ENCODE data around the gene S100A16. TPM values are rescaled to one million over a fixed set of nuclear protein-coding genes. Genes with fewer than 3 reads are reported as not detected.

The S100A16 gene
- total and polyA plus RNA-seq, 8 donors = 8.9 to 361 (median 120) TPM

GRCh38 chr1:153626477-153626903 lies 13.6 kb upstream of the S100A16 start:
- Histone ChIP-seq H3K4me3 (peak overlapping the region; percentile 41 to 59 (median 51)), H3K36me3 (peaks cover 0 to 24% (median 11%) of the 10 kb centered on the region in 4 donors), H3K4me1 (peaks cover 21 to 62% (median 39%) of the 10 kb centered on the region in 4 donors), H3K27ac (peak overlapping the region; percentile 76 to 90 (median 88)), H3K27me3 (no peaks in the 10 kb centered on the region), H3K9me3 (no peaks in the 10 kb centered on the region)
- no peak for TF ChIP-seq EP300 (IDR thresholded peaks at IDR 0.05)
- 46 to 68% (median 61%) methylated on average over 3 of the region's 3 CpGs for WGBS, 5 donors
- intact Hi-C loops (cut with DNase I; ENCODE audit: low total_unique reads) = no loop called here
- peak in 1 of 2 donors; percentile 7 for DNase-seq

DNA sequence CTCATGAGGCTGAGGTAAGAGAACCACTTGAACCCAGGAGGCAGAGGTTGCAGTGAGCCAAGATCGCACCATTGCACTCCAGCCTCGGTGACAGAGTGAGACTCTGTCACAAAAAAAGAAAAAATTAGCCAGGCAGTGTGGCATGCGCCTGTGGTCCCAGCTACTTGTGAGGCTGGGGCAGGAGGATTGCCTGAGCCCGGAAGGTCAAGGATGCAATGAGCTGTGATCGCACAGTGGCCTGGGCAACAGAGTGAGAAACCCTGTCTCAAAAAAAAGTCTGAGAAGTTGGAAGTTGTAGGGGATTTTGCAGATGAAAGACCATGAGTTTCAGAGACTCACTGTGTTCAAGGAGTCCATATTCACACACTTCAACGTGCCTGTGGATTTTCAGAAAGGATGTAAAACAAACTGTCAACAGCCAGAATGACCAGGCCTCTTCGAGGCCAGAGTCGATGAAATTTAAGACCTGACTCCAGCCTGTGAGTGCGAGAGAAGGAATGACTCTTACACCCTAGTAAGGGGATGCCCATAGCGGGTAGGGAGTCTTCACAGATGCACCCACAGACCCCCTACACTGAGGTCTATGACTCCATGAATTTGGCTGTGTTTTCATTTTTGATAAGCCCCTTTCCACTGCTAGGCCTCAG lies 12.2 kb upstream of the S100A16 start:
- TF ChIP-seq CTCF (IDR thresholded peaks at IDR 0.05) (no peak), POLR2A (IDR thresholded peaks at IDR 0.05) (no peak), EP300 (IDR thresholded peaks at IDR 0.05) (no peak), POLR2AphosphoS5 (IDR thresholded peaks at IDR 0.05) (no peak)
- H3K27ac ChIP-seq = peak overlapping the region in 2 of 5 donors; percentile 87 to 90
- H3K36me3 ChIP-seq = peaks cover 0 to 29% (median 13%) of the 10 kb centered on the region in 4 donors
- intact Hi-C loops (cut with DNase I; ENCODE audit: low total_unique reads) = no loop called here
- peak overlapping the region in 1 of 4 donors; percentile 54 for H3K4me3 ChIP-seq
- no peak for DNase-seq
- 81 to 95% (median 93%) methylated on average over 10 of the region's 10 CpGs for WGBS, 5 donors
- H3K4me1 ChIP-seq = peaks cover 21 to 58% (median 39%) of the 10 kb centered on the region in 4 donors
- no peaks in the 10 kb centered on the region for H3K27me3 ChIP-seq
- no peaks in the 10 kb centered on the region for H3K9me3 ChIP-seq

DNA sequence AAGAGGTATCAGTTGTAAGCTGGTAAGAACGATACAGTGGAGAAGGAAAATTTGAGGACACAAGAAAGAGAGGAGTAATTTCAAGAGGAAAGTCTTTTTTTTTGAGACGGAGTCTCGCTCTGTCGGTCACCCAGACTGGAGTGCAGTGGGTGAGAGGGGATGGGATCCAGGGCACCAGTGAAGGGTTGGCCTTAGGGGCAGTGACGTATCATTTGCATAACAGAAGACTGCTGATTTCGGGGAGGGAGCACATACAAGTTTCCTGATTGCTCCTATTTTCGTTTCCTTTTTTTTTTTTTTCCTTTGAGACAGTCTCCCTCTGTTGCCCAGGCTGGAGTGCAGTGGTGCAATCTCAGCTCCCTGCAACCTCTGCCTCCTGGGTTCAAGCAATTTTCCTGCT lies 10.2 kb upstream of the S100A16 start:
- WGBS, 5 donors = 80 to 89% (median 86%) methylated on average over 7 of the region's 7 CpGs
- DNase-seq = no peak
- no peaks in the 10 kb centered on the region for H3K9me3 ChIP-seq
- no peaks in the 10 kb centered on the region for H3K27me3 ChIP-seq
- peaks cover 21 to 52% (median 36%) of the 10 kb centered on the region in 4 donors for H3K4me1 ChIP-seq
- H3K27ac ChIP-seq = no peak overlapping the region
- peaks cover 0 to 41% (median 24%) of the 10 kb centered on the region in 4 donors for H3K36me3 ChIP-seq
- no peak overlapping the region for H3K4me3 ChIP-seq
- intact Hi-C loops (cut with DNase I; ENCODE audit: low total_unique reads) = no loop called here
- TF ChIP-seq EP300 (IDR thresholded peaks at IDR 0.05) = no peak
- no peak for TF ChIP-seq CTCF (IDR thresholded peaks at IDR 0.05)
- TF ChIP-seq POLR2A (IDR thresholded peaks at IDR 0.05) = no peak
- TF ChIP-seq POLR2AphosphoS5 (IDR thresholded peaks at IDR 0.05) = no peak

DNA sequence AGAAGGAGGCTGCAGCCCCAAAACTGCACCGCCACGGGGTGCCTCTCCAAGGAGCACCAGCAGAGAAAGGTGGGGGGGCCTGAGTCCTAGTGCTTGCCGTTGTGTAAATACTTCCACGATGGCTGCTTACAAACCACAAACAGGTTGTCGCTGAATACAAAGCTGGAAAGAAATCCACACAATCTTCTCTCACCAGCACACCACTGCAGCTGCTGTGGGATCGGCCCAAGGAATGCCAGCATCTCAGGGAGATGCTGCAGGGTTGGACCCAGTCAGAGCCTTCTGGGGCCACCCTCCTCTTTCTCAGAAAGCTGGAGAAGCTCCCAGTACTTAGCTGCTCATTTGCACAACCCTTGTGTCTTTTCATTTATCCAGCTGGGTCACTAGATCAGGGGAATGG lies 6.2 kb upstream of the S100A16 start:
- no peak overlapping the region for H3K4me3 ChIP-seq
- TF ChIP-seq EP300 (IDR thresholded peaks at IDR 0.05) (no peak), POLR2A (IDR thresholded peaks at IDR 0.05) (no peak), POLR2AphosphoS5 (IDR thresholded peaks at IDR 0.05) (no peak), CTCF (IDR thresholded peaks at IDR 0.05) (no peak)
- WGBS, 5 donors = 89 to 91% (median 90%) methylated on average over 6 of the region's 6 CpGs
- no peaks in the 10 kb centered on the region for H3K9me3 ChIP-seq
- H3K4me1 ChIP-seq = peaks cover 23 to 50% (median 37%) of the 10 kb centered on the region in 4 donors
- intact Hi-C loops (cut with DNase I; ENCODE audit: low total_unique reads) = no loop called here
- no peaks in the 10 kb centered on the region for H3K27me3 ChIP-seq
- H3K36me3 ChIP-seq = peaks cover 0 to 43% (median 19%) of the 10 kb centered on the region in 4 donors
- H3K27ac ChIP-seq = no peak overlapping the region
- DNase-seq = no peak

- no peaks in the 10 kb centered on the region for H3K9me3 ChIP-seq
- H3K4me1 ChIP-seq = peaks cover 28 to 53% (median 42%) of the 10 kb centered on the region in 4 donors
- peak overlapping the region in 4 of 5 donors; percentile 46 to 89 (median 67) for H3K27ac ChIP-seq
- peaks cover 0 to 34% (median 13%) of the 10 kb centered on the region in 4 donors for H3K36me3 ChIP-seq
- TF ChIP-seq EP300 (IDR thresholded peaks at IDR 0.05) = no peak
- TF ChIP-seq CTCF (IDR thresholded peaks at IDR 0.05) = peak in 5 of 7 experiments; percentile 18 to 81 (median 59)
- no peak for TF ChIP-seq POLR2A (IDR thresholded peaks at IDR 0.05)
- peak in 1 of 3 donors; percentile 31 for TF ChIP-seq POLR2AphosphoS5 (IDR thresholded peaks at IDR 0.05)
- no peak overlapping the region for H3K4me3 ChIP-seq
- peak; percentile 85 to 91 for DNase-seq
- WGBS, 5 donors = 3 to 53% (median 32%) methylated on average over 4 to 6 of the region's 6 CpGs
- intact Hi-C loops (cut with DNase I; ENCODE audit: low total_unique reads) = no loop called here
- H3K27me3 ChIP-seq = no peaks in the 10 kb centered on the region
Measured at GRCh38 chr1:153617663-153618062, 4.7 kb upstream of the S100A16 start.

Measured in stomach (tissue), 9 donors.